ENCODE results near the gene TGM3. TPM values are rescaled to one million over a fixed set of nuclear protein-coding genes. Genes with fewer than 3 reads are reported as not detected.

The TGM3 gene
- total and polyA plus RNA-seq, 2 donors, result not detected

Other genes with a start within 250 kb of the TGM3 start
- gene STK35, start 194.2 kb upstream of the TGM3 start, total RNA-seq, result 17.5 TPM
- gene STK35, start 194.2 kb upstream of the TGM3 start, polyA plus RNA-seq, result 7.6 TPM
- gene TGM6, start 84.9 kb downstream of the TGM3 start, total RNA-seq, result not detected
- gene TGM6, start 84.9 kb downstream of the TGM3 start, polyA plus RNA-seq, result not detected
- gene SNRPB, start 174.8 kb downstream of the TGM3 start, total RNA-seq, result 52.0 TPM
- gene SNRPB, start 174.8 kb downstream of the TGM3 start, polyA plus RNA-seq, result 175 TPM
- gene ZNF343, start 212.9 kb downstream of the TGM3 start, total RNA-seq, result 15.4 TPM
- gene ZNF343, start 212.9 kb downstream of the TGM3 start, polyA plus RNA-seq, result 9.3 TPM
- 0.16 TPM for gene TMC2, start 240.6 kb downstream of the TGM3 start, total RNA-seq
- 0.34 TPM for gene TMC2, start 240.6 kb downstream of the TGM3 start, polyA plus RNA-seq